COLO829 (cell line): ENCODE results near the gene PABPN1L.
"Not testable (repeated sequence)": the region's sequence is repeated elsewhere in the genome, so short reads cannot be mapped to it uniquely, and the experiment has no call there.

Experiments used
- DNase-seq: peaks from one replicate; pipeline ENCODE4 v3.0.0; 2012; ENCODE audit warnings: low spot score

PABPN1L gene

DNA sequence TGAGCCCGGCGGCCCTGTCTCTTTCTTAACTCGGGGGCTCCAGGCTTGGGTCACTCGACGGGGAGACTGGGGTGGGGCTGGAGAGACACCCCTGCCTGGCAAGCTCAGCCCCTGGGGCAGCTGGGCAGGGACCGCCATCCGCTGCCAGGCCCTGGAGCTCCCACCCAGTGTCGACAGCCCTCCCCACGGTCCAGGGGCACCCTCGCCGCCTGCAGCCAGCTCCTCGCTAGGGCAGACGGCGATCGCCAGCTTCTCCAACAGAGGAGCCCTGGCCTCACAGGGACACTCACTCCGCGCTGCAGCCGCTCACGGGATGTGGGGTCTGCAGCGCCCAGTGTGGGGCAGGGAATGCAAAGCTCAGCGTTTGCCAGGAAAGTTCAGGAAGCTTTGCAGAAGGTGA lies 38.7 kb downstream of the PABPN1L start:
- DNase-seq, result no peak

DNA sequence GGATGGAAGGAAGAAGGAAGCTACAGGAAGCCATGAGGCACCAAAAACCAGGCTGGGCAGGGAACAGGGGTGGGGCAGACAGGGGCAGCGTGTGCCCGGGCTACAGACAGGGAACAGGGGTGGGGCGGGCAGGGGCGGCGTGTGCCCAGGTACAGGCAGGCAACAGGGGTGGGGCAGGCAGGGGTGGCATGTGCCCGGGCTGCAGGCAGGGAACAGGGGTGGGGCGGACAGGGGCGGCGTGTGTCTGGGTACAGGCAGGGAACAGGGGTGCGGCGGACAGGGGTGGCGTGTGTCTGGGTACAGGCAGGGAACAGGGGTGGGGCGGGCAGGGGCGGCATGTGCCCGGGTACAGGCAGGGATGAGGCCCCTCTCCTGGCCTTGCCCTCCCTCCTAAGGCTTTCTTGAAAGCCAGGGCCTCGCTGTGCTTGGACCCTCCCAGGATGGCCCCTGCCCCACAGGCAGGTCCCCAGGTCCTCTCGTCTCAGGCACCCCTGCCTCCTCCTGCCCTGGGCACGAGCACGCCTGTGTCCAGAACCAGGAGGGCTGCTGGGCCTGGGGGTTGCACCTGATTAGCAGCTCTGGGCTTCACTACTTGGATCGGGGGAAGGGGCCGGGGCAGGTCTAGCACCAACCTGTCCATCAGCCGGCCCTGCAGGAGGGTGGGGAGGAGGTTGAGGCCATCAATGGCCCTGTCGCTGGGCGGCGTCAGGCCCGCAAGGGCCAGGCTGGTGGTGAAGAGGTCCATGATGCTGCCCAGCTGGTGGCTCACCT lies 40.2 kb downstream of the PABPN1L start:
- no peak for DNase-seq

DNA sequence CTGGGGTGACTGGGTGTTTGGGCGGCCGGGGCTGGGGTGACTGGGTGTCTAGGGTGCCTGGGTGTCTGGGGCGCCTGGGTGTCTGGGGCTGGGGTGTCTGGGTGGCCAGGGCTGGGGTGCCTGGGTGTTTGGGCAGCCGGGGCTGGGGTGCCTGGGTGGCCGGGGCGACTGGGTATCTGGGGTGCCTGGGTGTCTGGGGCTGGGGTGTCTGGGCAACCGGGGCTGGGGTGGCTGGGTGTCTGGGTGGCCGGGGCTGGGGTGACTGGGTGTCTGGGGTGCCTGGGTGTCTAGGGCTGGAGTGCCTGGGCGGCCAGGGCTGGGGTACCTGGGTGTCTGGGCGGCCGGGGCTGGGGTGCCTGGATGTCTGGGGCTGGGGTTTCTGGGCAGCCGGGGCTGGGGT lies 41.3 kb downstream of the PABPN1L start:
- DNase-seq, result no peak

DNA sequence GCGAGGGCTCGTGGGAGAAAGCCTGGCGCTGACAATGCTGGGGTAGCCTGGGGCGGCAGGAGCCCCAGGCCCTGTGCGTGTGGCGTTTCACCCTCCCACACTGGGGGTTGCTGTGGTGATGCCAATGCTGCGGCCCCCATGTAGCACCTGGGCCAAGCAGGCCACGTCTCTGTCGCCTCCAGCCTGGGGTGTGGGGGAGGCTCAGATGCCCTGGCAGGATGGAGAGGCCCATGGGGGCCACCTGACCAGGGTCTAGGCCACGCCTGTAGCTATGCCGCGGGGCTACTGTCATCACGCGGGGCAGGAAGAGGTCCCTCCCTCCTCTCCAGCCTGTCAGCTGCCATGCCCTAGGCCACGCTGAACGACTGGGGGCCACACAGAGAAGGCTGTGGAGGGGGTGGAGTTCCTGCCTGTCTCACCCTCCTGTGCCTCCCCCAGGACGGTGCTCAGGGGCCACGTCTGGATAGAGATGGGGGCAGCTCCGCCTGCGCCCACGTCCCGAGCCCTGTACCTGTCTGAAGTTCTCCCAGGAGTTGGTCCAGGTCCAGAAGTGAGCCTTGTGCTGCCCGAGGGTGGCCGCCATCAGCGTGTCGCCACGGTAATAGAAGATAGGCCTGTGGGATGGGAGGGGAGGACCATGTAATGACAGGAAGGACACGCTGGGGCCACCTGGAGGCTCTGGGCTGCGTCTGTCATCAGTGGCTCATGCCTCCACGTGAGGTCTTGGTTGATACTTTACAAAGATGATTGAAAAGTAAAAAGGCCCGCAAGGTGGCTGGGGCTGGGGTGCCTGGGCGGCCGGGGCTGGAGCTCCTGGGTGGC lies 42.0 kb downstream of the PABPN1L start:
- DNase-seq, result no peak

DNA sequence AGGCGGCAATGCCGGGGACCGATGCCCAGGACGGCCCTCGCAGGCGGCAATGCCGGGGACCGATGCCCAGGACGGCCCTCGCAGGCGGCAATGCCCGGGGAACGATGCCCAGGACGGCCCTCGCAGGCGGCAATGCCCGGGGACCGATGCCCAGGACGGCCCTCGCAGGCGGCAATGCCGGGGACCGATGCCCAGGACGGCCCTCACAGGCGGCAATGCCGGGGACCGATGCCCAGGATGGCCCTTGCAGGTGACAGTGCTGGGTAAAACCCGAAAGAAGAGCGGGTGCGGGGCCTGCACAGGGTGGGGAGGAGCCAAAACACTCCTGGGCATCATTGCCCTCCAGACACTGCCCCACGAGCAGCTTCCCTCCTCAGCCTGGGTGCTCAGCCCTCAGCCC lies 42.8 kb downstream of the PABPN1L start:
- not testable (repeated sequence) for DNase-seq

DNA sequence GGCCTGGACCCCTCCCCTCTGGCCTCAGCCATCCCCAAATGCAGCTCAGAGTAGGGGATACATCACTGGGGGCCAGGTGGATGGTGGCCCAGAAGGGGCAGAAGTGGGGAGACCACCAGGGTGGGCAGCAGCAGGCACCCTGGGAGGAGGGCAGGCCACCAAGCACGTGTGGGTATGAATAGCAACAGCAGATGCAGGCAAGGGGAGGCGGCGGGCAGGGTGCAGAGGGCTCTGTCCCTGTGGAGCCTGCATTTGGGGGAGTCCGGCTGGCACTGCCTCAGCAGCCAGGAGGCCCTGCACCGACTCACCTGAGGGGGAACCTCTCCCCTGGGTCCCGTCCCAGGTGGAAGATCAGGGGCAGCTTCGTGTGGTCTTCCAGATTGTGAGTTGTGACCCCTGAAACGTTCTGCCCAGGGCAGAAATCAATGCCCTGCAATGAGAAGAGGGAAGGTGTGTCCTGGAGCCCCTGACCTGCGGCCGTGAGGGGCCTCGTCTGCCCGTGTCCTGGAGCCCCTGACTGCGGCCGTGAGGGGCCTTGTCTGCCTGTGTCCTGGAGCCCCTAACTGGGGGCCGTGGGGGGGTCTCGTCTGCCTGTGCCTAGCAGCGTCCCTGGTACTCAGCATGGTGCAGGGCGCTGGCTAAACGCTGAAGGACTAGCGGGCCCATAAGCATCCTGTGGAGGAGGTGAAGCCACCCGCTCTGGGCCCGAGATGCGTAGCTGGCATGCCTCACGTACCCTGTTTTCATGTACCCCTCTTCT lies 44.0 kb downstream of the PABPN1L start:
- DNase-seq, result no peak

DNA sequence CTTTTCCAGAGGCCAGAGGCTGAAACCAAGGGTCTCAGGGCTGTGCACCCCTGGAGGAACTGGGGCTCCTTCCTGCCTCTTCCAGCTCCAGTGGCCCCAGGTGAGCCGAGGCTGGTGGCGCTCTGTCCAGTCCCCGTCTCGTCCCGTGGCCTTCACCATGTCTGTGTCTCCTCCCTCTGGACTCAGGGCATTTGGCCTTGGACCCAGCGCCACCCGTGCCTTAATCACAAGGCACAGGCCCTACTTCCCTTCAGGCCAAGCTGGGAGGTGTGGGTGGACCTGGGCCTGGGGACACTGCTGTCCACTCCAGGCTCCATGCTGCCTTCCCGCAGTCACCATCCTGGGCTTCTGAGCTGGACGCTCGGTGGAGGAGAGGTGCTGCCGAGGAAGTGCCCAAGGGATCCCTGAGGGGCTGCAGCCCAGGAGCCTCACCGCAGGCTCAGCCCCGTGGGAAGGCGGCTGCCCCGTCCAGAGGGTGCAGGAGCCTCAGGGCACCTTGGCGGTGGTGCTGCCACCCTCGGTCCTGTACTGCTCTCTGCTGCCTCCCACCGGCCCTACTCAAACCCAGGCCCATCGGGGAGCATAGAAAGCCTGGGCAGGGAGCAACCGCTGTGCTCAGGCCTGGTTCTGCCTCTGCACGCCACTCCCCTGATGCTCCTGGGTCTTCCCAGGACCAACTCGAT lies 45.2 kb downstream of the PABPN1L start:
- no peak for DNase-seq

DNA sequence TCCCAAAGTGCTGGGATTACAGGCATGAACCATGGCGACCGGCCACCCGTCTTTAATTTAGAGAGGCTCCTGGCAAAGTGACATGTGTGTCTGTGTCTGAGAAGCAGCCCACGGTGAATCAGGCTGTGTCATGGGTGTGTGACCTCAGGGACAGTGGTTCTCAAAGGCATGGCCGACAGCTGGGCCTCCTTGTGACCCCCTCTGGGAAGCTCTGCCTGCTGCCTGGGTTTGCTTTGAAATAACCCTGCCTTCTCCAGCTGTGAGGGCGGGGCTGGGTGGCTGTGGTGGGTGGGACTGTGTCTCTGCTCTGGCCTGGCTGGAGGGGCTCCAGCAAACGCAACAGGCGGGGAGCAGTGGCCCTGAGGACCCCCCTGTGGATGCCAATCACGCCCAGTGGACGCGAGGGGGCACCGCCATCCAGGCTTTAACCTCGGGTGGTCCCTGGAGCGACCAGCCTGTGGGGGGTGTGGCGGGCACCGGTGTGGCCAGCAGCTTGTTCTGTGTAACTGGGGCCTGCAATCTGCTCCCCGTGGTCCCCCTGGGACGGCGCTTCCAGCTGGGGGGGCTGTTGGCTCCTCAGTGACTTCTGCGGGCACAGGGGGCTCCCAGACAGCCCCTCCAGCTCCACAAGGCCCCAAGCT lies 46.0 kb downstream of the PABPN1L start:
- no peak for DNase-seq

DNA sequence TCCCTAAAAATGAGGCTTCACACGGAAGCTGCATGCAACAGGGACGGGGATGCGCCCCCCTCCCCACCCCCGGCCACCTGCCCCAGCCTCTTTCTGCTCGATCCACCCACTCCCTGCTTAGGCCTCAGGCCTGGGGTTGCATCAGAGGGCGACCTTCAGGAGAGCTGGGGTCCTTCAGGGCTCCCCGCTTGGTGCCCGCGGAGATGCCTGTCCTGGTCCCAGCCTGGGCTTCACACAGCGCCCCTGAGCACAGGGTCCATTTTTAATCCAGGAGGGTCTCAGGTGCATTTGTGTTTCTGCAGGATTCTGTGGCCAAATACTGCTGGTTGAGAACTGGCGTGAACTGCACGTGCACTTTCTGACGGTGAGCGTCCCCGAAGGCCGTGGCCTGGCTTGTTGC lies 47.3 kb downstream of the PABPN1L start:
- DNase-seq, result no peak

DNA sequence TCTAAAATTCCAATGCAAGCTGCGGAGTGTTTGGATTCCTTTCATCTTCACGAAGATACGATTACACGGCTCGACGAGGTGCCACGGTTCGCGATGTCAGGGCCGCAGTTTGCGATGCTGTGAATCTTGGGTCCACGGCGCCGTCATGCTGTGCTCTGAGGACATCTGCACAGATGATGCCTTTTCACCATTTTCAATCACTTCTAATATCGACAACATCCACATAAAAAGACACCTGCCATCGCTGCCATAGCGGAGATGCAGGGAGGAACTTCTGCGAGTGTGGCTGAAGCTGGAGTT lies 47.9 kb downstream of the PABPN1L start:
- DNase-seq, result no peak

DNA sequence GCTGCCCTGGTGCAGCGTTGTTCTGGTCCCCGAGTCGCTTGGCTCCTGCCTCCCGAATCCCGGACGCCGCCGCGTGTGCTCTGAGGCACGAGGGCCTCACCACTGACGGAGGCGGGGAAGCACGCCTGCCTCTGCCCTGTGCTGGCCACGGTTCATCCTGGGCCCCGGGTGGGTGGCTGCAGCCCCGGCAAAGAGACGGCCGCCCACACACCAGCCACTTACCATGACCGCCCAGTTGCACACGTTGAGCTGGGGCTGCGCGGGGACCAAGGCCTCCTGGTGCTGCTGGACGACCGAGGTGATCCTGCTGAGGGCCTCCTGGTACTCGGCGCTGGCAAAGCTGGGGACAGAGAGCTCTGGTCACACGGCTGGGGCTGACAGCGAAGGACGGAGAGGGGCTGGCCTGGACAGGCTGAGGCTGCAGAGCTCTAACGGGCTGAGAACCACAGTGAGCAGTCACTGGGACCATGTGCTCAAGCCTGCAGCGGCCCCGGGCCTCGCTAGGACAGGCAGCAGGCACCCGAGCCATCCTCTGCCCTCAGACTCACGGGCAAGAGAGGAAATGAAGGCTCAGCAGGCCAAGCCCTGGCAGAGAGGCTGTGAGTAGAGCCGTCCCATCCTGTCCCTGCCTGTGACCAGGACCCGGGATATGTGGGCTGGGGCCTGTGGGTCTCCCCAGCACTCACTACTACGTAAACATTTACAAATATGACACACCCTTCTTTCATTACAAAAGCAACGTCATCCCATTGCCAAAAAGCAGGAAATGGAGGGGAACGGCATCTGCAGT lies 48.5 kb downstream of the PABPN1L start:
- DNase-seq, result no peak

DNA sequence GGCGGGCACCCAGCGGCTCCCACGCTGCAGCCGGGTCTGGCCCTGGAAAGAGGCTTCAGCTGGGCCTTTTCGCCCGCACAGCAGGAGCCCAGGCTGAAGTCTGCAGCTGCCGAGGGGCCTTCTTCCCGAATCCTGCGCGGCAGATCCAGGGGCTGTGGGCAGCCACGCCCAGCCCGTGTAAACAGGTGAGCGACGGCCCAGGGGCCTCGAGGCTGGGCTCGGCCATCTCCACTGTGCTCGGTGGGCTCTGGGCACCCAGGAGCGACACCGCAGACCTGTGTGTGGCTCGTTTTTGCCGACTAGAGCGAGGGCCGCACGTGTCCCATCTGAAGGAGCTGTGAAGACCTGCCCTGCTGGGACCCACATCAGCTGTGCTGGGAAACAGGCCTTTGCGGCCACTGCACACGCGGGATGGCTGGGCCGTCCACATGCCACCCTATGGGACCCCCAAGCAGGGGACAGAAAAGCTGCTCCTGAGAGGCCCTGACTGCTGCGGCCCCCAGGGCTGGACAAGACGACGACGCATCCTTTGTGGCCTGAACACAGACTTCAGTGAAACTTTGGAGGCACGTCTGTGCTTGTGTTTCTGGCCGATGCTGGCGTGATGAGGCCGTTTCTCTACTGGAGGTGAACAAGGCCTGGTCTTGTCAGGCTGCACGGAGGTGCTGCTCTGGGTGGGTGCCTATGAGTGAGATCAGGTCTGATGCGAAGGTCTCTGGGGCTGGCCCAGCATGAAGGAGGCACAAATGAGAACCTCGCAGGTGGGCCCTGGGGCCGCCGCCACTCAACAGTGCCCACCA lies 49.5 kb downstream of the PABPN1L start:
- DNase-seq, result no peak

DNA sequence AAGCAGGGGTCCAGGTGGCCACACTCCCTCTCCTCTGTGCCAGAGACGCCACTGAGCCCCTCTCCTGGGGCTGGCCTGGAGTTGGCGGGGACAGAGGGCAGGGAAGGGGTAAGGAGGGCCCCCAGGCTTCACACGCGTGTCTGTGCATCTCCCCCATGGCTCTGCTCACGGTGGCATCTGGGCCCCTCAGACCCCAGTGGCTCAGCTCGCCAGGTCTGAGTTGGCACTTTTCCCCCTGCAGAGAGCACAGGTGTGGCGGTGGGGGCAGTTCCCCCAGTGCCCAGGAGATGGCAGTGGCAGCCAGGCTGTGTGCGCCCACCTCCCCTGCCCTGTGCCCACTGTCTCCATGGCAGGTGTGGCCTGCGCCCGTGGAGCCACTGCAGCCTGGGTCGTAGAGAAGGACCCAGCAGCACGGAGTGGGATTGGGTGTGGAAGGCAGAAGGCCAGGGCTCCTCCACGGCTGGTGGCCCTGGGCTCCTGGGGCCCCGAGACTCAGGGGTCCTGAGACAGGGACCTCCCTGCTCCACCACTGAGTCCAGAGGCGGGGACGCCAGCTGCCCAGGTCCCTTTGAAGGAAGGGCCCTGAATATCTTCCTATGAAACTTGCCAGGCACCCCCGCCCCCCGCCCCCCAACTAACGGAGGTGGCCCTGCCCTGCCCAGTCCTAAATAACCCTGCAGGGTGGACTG lies 50.4 kb downstream of the PABPN1L start:
- DNase-seq, result no peak

DNA sequence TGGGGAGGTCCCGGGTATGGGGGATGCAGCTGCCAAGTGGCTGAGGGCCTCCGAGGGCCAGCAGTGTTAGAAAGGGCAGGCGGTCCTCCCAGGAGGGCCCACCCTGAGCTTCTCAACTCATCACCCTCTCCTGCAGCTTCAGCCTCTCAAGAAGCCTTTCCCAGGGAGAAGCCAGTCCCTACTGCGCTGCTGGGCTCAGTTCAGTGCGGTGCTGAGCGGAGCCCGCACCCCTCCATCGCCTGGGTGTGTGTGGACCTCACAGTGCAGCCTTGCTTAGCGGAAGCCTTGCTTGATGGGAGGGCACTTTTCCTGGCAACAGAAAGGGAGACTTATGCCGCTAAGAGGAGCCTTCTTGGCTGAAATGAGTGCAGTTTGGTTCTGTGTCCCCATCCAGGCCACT lies 51.2 kb downstream of the PABPN1L start:
- DNase-seq, result no peak

DNA sequence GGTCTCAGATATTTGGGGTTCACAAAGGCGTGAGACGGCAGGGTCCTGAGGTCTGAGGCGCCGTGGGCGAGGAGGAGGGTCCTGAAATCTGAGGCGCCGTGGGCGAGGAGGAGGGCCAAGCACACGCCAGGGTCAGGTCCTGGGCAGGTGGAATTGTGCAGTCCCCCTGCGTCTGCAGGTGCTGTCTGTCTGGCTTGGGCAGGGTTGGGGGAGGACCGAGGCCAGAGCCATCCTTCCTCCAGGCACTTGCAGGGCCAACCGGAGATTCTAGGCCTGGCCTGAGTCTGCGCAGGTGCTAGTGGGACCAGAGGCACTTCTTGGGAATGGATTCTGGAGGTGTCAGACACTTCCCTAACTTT lies 52.3 kb downstream of the PABPN1L start:
- no peak for DNase-seq
